ENCODE data around the gene CACNA2D2. TPM values are rescaled to one million over a fixed set of nuclear protein-coding genes. Genes with fewer than 3 reads are reported as not detected.
A peak's percentile ranks its signal among the peaks of the same experiment; 100 is the strongest.

Gene CACNA2D2
- total RNA-seq, 4 donors from 2014 or later = 0.31 to 1.7 (median 0.66) TPM

GRCh38 chr3:50319181-50319893 is 184.1 kb downstream of the CACNA2D2 start:
- no peak for ATAC-seq
- H3K4me1 ChIP-seq = peaks cover 0 to 74% (median 44%) of the 10 kb centered on the region in 3 donors
- no peaks in the 10 kb centered on the region for H3K9me3 ChIP-seq
- peak overlapping the region in 2 of 4 donors; percentile 4 to 97 for H3K27ac ChIP-seq
- WGBS, 2 donors (ENCODE audit: low coverage in 1 of 2) = 81 to 85% methylated on average over 5 to 9 of the region's 16 CpGs
- H3K27me3 ChIP-seq = no peaks in the 10 kb centered on the region
- TF ChIP-seq POLR2AphosphoS5 (IDR thresholded peaks at IDR 0.05) (no peak), POLR2A (IDR thresholded peaks at IDR 0.05) (no peak), EP300 (IDR thresholded peaks at IDR 0.05) (no peak)
- TF ChIP-seq, protein P1, sequence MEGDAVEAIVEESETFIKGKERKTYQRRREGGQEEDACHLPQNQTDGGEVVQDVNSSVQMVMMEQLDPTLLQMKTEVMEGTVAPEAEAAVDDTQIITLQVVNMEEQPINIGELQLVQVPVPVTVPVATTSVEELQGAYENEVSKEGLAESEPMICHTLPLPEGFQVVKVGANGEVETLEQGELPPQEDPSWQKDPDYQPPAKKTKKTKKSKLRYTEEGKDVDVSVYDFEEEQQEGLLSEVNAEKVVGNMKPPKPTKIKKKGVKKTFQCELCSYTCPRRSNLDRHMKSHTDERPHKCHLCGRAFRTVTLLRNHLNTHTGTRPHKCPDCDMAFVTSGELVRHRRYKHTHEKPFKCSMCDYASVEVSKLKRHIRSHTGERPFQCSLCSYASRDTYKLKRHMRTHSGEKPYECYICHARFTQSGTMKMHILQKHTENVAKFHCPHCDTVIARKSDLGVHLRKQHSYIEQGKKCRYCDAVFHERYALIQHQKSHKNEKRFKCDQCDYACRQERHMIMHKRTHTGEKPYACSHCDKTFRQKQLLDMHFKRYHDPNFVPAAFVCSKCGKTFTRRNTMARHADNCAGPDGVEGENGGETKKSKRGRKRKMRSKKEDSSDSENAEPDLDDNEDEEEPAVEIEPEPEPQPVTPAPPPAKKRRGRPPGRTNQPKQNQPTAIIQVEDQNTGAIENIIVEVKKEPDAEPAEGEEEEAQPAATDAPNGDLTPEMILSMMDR (IDR thresholded peaks at IDR 0.05) = no peak
- peaks cover 0 to 53% of the 10 kb centered on the region in 2 donors for H3K36me3 ChIP-seq
- peak overlapping the region in 1 of 2 donors; percentile 89 for H3K4me3 ChIP-seq

DNA sequence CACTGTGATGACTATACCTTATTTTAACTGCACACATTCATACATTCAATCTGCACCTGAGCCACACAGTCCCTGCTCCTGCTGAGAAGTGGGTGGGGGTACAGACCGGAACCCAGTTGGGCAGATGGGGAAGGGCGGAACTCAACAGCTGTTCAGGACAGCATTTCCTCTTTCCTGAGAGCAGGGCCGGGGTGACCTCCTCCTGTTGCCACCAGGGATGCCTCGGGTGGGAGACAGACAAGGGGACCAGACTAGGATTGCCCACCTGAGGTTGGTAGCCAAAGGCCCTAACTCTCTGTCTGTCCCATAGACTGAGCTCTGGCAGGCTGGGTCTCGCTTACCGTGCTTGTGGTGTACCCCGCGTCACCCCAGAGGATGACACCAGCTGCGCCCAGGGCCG is 184.8 kb downstream of the CACNA2D2 start:
- H3K4me3 ChIP-seq = peak overlapping the region in 1 of 2 donors; percentile 89
- no peaks in the 10 kb centered on the region for H3K27me3 ChIP-seq
- WGBS, 2 donors (ENCODE audit: low coverage in 1 of 2) = no CpG with 5 or more reads among the region's 10 CpGs
- no peaks in the 10 kb centered on the region for H3K9me3 ChIP-seq
- peaks cover 0 to 54% of the 10 kb centered on the region in 2 donors for H3K36me3 ChIP-seq
- H3K27ac ChIP-seq = peak overlapping the region in 2 of 4 donors; percentile 10 to 97
- ATAC-seq = no peak
- TF ChIP-seq EP300 (IDR thresholded peaks at IDR 0.05) (no peak), POLR2A (IDR thresholded peaks at IDR 0.05) (no peak), POLR2AphosphoS5 (IDR thresholded peaks at IDR 0.05) (no peak)
- peaks cover 0 to 67% (median 40%) of the 10 kb centered on the region in 3 donors for H3K4me1 ChIP-seq

DNA sequence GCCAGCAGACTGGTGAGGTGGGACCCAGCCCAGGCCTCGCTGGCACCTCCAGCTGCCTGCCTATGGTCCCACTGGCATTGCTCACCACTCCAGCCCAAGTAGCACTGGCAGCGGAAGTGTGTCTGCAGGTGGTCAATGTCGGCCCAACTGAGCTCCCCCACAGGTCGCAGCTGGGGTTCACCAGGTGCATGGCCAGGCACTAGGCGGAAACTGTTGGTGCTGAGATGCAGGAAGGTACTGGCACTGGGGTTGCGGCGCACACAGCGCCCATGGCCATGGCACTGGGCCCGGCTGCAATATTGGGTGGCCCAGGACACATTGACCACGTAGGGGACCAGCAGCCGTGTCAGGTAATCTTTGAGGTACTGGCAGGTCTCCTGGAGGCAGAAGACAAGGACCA is 185.3 kb downstream of the CACNA2D2 start:
- WGBS, 2 donors (ENCODE audit: low coverage in 1 of 2) = 67% methylated on average over 2 of the region's 11 CpGs; no CpG with 5 or more reads in 1 of the 2 donors
- TF ChIP-seq POLR2AphosphoS5 (IDR thresholded peaks at IDR 0.05) = no peak
- TF ChIP-seq EP300 (IDR thresholded peaks at IDR 0.05) = no peak
- no peak for TF ChIP-seq POLR2A (IDR thresholded peaks at IDR 0.05)
- TF ChIP-seq, protein P1 (IDR thresholded peaks at IDR 0.05) = no peak
- peaks cover 0 to 62% (median 40%) of the 10 kb centered on the region in 3 donors for H3K4me1 ChIP-seq

DNA sequence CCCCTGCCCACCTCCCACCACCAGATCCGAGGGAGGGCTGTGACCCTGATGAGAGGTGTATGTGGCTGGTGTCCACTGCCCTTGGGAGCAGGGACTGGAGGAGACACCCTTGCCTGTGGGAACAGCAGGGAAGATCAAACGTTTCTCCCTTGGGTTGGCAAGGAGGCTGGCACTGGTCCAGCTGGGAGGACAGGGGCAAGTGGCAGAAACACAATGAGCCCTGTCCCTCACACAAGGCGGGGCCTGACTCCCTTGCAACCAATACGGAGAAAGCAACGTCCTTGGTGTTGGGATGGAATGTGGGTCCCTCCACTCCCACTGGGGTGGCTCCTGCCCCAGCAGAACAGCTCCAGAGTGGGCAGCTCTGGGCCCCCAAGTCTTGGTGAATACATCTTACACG is 186.1 kb downstream of the CACNA2D2 start:
- Histone ChIP-seq H3K4me3 (peak overlapping the region in 1 of 2 donors; percentile 89), H3K9me3 (no peaks in the 10 kb centered on the region), H3K27me3 (no peaks in the 10 kb centered on the region), H3K27ac (peak overlapping the region in 3 of 4 donors; percentile 7 to 24 (median 14)), H3K4me1 (peaks cover 0 to 53% (median 34%) of the 10 kb centered on the region in 3 donors), H3K36me3 (peaks cover 0 to 54% of the 10 kb centered on the region in 2 donors)
- TF ChIP-seq POLR2AphosphoS5 (IDR thresholded peaks at IDR 0.05) (no peak), EP300 (IDR thresholded peaks at IDR 0.05) (no peak), POLR2A (IDR thresholded peaks at IDR 0.05) (no peak)
- TF ChIP-seq, protein P1 (IDR thresholded peaks at IDR 0.05) = no peak
- no peak for ATAC-seq
- whole genome bisulfite sequencing, 2 donors (ENCODE audit: low coverage in 1 of 2) = no CpG with 5 or more reads among the region's 6 CpGs

More for the DNA sequence above, 185.3 kb downstream of the CACNA2D2 start:
- ATAC-seq = no peak
- H3K9me3 ChIP-seq = no peaks in the 10 kb centered on the region
- H3K27me3 ChIP-seq = no peaks in the 10 kb centered on the region
- peak overlapping the region in 1 of 2 donors; percentile 89 for H3K4me3 ChIP-seq
- H3K36me3 ChIP-seq = peaks cover 0 to 54% of the 10 kb centered on the region in 2 donors
- H3K27ac ChIP-seq = peak overlapping the region in 3 of 4 donors; percentile 7 to 24 (median 10)

DNA sequence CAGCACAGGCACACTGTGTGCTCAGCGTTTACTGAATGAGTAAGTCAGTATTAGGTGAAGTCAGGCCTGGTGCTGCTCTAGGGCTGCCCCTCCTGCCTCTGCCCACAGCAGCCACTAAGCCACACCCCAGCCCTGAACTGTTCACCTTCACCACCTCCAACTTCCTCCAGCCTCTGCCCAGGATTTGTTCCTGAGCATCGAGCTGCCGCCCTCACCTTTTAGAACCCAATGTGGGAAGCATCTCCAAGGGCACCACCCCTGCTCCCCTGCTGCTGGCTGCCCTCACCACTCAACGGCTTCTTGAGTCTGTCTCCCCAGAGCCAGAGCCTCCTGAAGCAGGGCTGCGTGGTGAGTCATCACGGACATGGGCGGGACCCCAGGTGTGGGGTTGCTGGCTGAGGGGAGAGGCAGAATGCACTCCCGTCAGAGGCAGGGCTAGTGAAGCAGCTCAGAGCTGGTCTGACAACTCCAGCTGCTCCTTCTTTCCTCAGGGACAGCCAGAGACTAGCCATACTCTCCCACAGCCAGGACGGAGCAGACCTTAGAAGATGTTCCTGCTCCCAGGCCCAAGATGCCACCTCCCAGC is 186.7 kb downstream of the CACNA2D2 start:
- H3K4me1 ChIP-seq = peaks cover 0 to 48% (median 29%) of the 10 kb centered on the region in 3 donors
- no peak for ATAC-seq

More for the DNA sequence above, 186.7 kb downstream of the CACNA2D2 start:
- Histone ChIP-seq H3K4me3 (no peak overlapping the region), H3K36me3 (peaks cover 0 to 54% of the 10 kb centered on the region in 2 donors), H3K27me3 (no peaks in the 10 kb centered on the region), H3K27ac (peak overlapping the region in 3 of 4 donors; percentile 7 to 24 (median 14)), H3K9me3 (no peaks in the 10 kb centered on the region)
- TF ChIP-seq POLR2A (IDR thresholded peaks at IDR 0.05) (no peak), EP300 (IDR thresholded peaks at IDR 0.05) (no peak), POLR2AphosphoS5 (IDR thresholded peaks at IDR 0.05) (no peak)
- TF ChIP-seq, protein P1 (IDR thresholded peaks at IDR 0.05) = no peak
- 59 to 60% methylated on average over 2 of the region's 9 CpGs for WGBS, 2 donors (ENCODE audit: low coverage in 1 of 2)
